SK-N-SH treated with all-trans-retinoic acid at 6 μM for 48 hours (cell line): ENCODE data around the gene NFXL1.

Experiments
- ATAC-seq: fragments of 200-7000 bp; cut with Tn5 transposase; 3 replicates; pipeline ENCODE4 v1.9.1; 2020; ENCODE audit warnings: mild to moderate bottlenecking, moderate library complexity
- ARNTL ChIP-seq: fragments of 450-650 bp; formaldehyde crosslinking; IDR thresholded peaks from 2 replicates; pipeline ENCODE4 v1.5.0; 2020; ENCODE audit warnings: low read depth, mild to moderate bottlenecking, moderate library complexity, borderline replicate concordance
- BACH2 ChIP-seq: fragments of 250-450 bp; sonication (Bioruptor Pico); IDR thresholded peaks from 2 replicates; pipeline ENCODE4 v1.9.0; 2021; ENCODE audit warnings: mild to moderate bottlenecking, borderline replicate concordance
- CREB5 ChIP-seq: fragments of 250-450 bp; sonication (Bioruptor Pico); IDR thresholded peaks from 2 replicates; pipeline ENCODE4 v1.5.1; 2020; ENCODE audit warnings: low read depth, mild to moderate bottlenecking, moderate library complexity
- CSRNP3 ChIP-seq: fragments of 250-450 bp; sonication (Bioruptor Pico); IDR thresholded peaks from 2 replicates; pipeline ENCODE4 v1.5.1; 2021; ENCODE audit warnings: mild to moderate bottlenecking, moderate library complexity
- GLIS3 ChIP-seq: fragments of 250-450 bp; sonication (Bioruptor Pico); IDR thresholded peaks from 2 replicates; pipeline ENCODE4 v1.5.0; 2020; ENCODE audit warnings: mild to moderate bottlenecking, moderate library complexity
- ISL1 ChIP-seq: fragments of 250-450 bp; sonication (Bioruptor Pico); IDR thresholded peaks from 2 replicates; pipeline ENCODE4 v2.1.2; 2022; ENCODE audit warnings: mild to moderate bottlenecking, moderate library complexity
- OSR1 ChIP-seq: fragments of 250-450 bp; sonication (Bioruptor Pico); IDR thresholded peaks from 2 replicates; pipeline ENCODE4 v1.8.0; 2022; ENCODE audit warnings: moderate library complexity, mild to moderate bottlenecking, inconsistent platforms
- PATZ1 ChIP-seq: fragments of 250-450 bp; sonication (Bioruptor Pico); IDR thresholded peaks from 2 replicates; pipeline ENCODE4 v1.8.0; 2020; ENCODE audit warnings: mild to moderate bottlenecking, moderate library complexity, borderline replicate concordance
- POU6F1 ChIP-seq: fragments of 250-450 bp; sonication (Bioruptor Pico); IDR thresholded peaks from 2 replicates; pipeline ENCODE4 v1.8.0; 2021; ENCODE audit warnings: low read depth, mild to moderate bottlenecking, moderate library complexity, borderline replicate concordance
- PPARA ChIP-seq: fragments of 250-450 bp; sonication (Bioruptor Pico); IDR thresholded peaks from 2 replicates; pipeline ENCODE4 v1.5.0; 2020; ENCODE audit warnings: mild to moderate bottlenecking, borderline replicate concordance
- RARB ChIP-seq: fragments of 250-450 bp; sonication (Bioruptor Pico); IDR thresholded peaks from 2 replicates; pipeline ENCODE4 v1.8.0; 2021; ENCODE audit warnings: mild to moderate bottlenecking, moderate library complexity
- SNAI2 ChIP-seq: fragments of 250-450 bp; sonication (Bioruptor Pico); IDR thresholded peaks from 2 replicates; pipeline ENCODE4 v1.5.0; 2020; ENCODE audit warnings: mild to moderate bottlenecking, moderate library complexity
- TCF4 ChIP-seq: fragments of 250-450 bp; sonication (Bioruptor Pico); IDR thresholded peaks from 2 replicates; pipeline ENCODE4 v1.8.0; 2021; ENCODE audit warnings: mild to moderate bottlenecking, moderate library complexity, borderline replicate concordance
- TOX ChIP-seq: fragments of 250-450 bp; sonication (Bioruptor Pico); IDR thresholded peaks from 2 replicates; pipeline ENCODE4 v1.8.0; 2021; ENCODE audit warnings: mild to moderate bottlenecking, moderate library complexity, borderline replicate concordance
- ZC3H10 ChIP-seq: fragments of 250-450 bp; sonication (Bioruptor Pico); IDR thresholded peaks from 2 replicates; pipeline ENCODE4 v1.5.1; 2021; ENCODE audit warnings: mild to moderate bottlenecking, moderate library complexity
- ZFP3 ChIP-seq: fragments of 250-450 bp; sonication (Bioruptor Pico); IDR thresholded peaks from 2 replicates; pipeline ENCODE4 v1.5.0; 2020; ENCODE audit warnings: mild to moderate bottlenecking, moderate library complexity
- ZNF565 ChIP-seq: fragments of 450-650 bp; formaldehyde crosslinking; conservative IDR thresholded peaks from 2 replicates; pipeline ENCODE4 v1.5.0; 2020; ENCODE audit warnings: low read depth, mild to moderate bottlenecking, moderate library complexity
- ZNF70 ChIP-seq: fragments of 450-650 bp; formaldehyde crosslinking; IDR thresholded peaks from 2 replicates; pipeline ENCODE4 v1.5.0; 2020; ENCODE audit warnings: mild to moderate bottlenecking, moderate library complexity
- ZNF8 ChIP-seq: fragments of 450-650 bp; formaldehyde crosslinking; IDR thresholded peaks from 2 replicates; pipeline ENCODE4 v1.5.0; 2020; ENCODE audit warnings: mild to moderate bottlenecking, moderate library complexity

The NFXL1 gene

GRCh38 chr4:47809654-47810203, 104.7 kb downstream of the NFXL1 start:
- no peak for ATAC-seq
- no peak for TF ChIP-seq ZC3H10 (CRISPR knock-in tag)
- TF ChIP-seq BACH2 (CRISPR knock-in tag) = no peak
- TF ChIP-seq ZNF70 (CRISPR knock-in tag) = no peak
- no peak for TF ChIP-seq ZNF565 (CRISPR knock-in tag)
- TF ChIP-seq ARNTL (CRISPR knock-in tag) = no peak
- TF ChIP-seq CSRNP3 (CRISPR knock-in tag) = no peak
- TF ChIP-seq ZFP3 = no peak
- no peak for TF ChIP-seq RARB
- TF ChIP-seq TOX (CRISPR knock-in tag) = no peak
- TF ChIP-seq TCF4 (CRISPR knock-in tag) = no peak
- no peak for TF ChIP-seq ZNF8 (CRISPR knock-in tag)
- no peak for TF ChIP-seq PPARA (CRISPR knock-in tag)
- TF ChIP-seq OSR1 (CRISPR knock-in tag) = no peak
- no peak for TF ChIP-seq ISL1 (CRISPR knock-in tag)

GRCh38 chr4:47804598-47804997, 109.8 kb downstream of the NFXL1 start:
- no peak for TF ChIP-seq PATZ1 (CRISPR knock-in tag)
- TF ChIP-seq OSR1 (CRISPR knock-in tag) = no peak
- no peak for TF ChIP-seq CREB5 (CRISPR knock-in tag)
- no peak for TF ChIP-seq PPARA (CRISPR knock-in tag)
- no peak for TF ChIP-seq ZNF8 (CRISPR knock-in tag)
- TF ChIP-seq CSRNP3 (CRISPR knock-in tag) = no peak
- TF ChIP-seq POU6F1 (CRISPR knock-in tag) = no peak
- no peak for TF ChIP-seq ZNF70 (CRISPR knock-in tag)
- TF ChIP-seq RARB = no peak
- no peak for TF ChIP-seq TOX (CRISPR knock-in tag)
- no peak for TF ChIP-seq SNAI2 (CRISPR knock-in tag)
- no peak for TF ChIP-seq ZNF565 (CRISPR knock-in tag)
- TF ChIP-seq GLIS3 (CRISPR knock-in tag) = no peak
- no peak for TF ChIP-seq ZC3H10 (CRISPR knock-in tag)
- TF ChIP-seq TCF4 (CRISPR knock-in tag) = no peak
- no peak for TF ChIP-seq BACH2 (CRISPR knock-in tag)
- TF ChIP-seq, all 23 proteins: peak for 0
- no peak for ATAC-seq

GRCh38 chr4:47801481-47802002, 112.8 kb downstream of the NFXL1 start:
- no peak for ATAC-seq
- TF ChIP-seq RARB (no peak), POU6F1 (CRISPR knock-in tag) (no peak), CREB5 (CRISPR knock-in tag) (no peak), TOX (CRISPR knock-in tag) (no peak), ARNTL (CRISPR knock-in tag) (no peak), TCF4 (CRISPR knock-in tag) (no peak)
- TF ChIP-seq, all 23 proteins: peak for 0
